Suprapubic skin (tissue), 4 donors: ENCODE results near the gene TAF10. TPM values are rescaled to one million over a fixed set of nuclear protein-coding genes. Genes with fewer than 3 reads are reported as not detected.

Source experiments
- DNase-seq, 2 donors: peaks; one replicate each; pipeline ENCODE4 v3.0.0-alpha.2; 2019; ENCODE audit warnings: low spot score in 2 of 2
- H3K27ac ChIP-seq: fragments of 200-600 bp; sonication (generic); one replicate; pipeline ENCODE4 v1.5.1; 2019
- H3K27me3 ChIP-seq: fragments of 200-600 bp; sonication (generic); one replicate; pipeline ENCODE4 v1.5.1; 2019
- H3K36me3 ChIP-seq: fragments of 200-600 bp; sonication (generic); one replicate; pipeline ENCODE4 v1.5.1; 2019
- H3K4me1 ChIP-seq: fragments of 200-600 bp; sonication (generic); one replicate; pipeline ENCODE4 v1.5.1; 2019
- H3K4me3 ChIP-seq: fragments of 200-600 bp; sonication (generic); one replicate; pipeline ENCODE4 v1.5.1; 2019; ENCODE audit warnings: mild to moderate bottlenecking
- H3K9me3 ChIP-seq: fragments of 200-600 bp; sonication (generic); one replicate; pipeline ENCODE4 v1.5.1; 2019
- CTCF ChIP-seq, 2 donors: fragments of 200-600 bp in 1 of 2; fragments of 450-650 bp in 1 of 2; sonication (generic) in 1 of 2; IDR thresholded peaks; one replicate each; pipeline ENCODE4 v1.5.1; 2016 to 2019; ENCODE audit warnings: antibody characterized with exemption in 2 of 2, mild to moderate bottlenecking in 1 of 2, moderate library complexity in 1 of 2
- EP300 ChIP-seq: sonication (generic); formaldehyde crosslinking; IDR thresholded peaks from one replicate; pipeline ENCODE4 v1.6.1; 2017; ENCODE audit warnings: antibody characterized with exemption
- POLR2A ChIP-seq, 2 donors: fragments of 450-650 bp; IDR thresholded peaks; one replicate each; pipeline ENCODE4 v1.6.1; 2017; ENCODE audit warnings: antibody characterized with exemption in 2 of 2, mild to moderate bottlenecking in 2 of 2, moderate library complexity in 2 of 2
- POLR2AphosphoS5 ChIP-seq, 3 donors: sonication (generic); formaldehyde crosslinking; IDR thresholded peaks; one replicate each; pipeline ENCODE4 v1.6.1; 2017; ENCODE audit warnings: antibody characterized with exemption in 3 of 3
- WGBS: methylation state at CpG from one replicate; pipeline ENCODE4 v1.1.5; 2018; 5-methylcytosine and 5-hydroxymethylcytosine counted together
- total RNA-seq, 4 donors: library from RNA; depleted of rRNA; stranded (reverse); fragments of >200 nt; gene quantifications; one replicate each; pipeline ENCODE4 v1.1.0, GENCODE V29; 2016

The TAF10 gene
- total RNA-seq, 4 donors from 2014 or later: 24.1 to 54.5 (median 40.1) TPM

GRCh38 chr11:6576471-6577373, 35.3 kb downstream of the TAF10 start:
- DNase-seq: no peak
- H3K36me3 ChIP-seq: no peaks in the 10 kb centered on the region
- peak overlapping the region; percentile 51 for H3K27ac ChIP-seq
- WGBS: 50% methylated on average over 5 of the region's 6 CpGs
- H3K9me3 ChIP-seq: no peaks in the 10 kb centered on the region
- TF ChIP-seq CTCF (IDR thresholded peaks at IDR 0.05) (no peak), POLR2A (IDR thresholded peaks at IDR 0.05) (no peak), POLR2AphosphoS5 (IDR thresholded peaks at IDR 0.05) (no peak), EP300 (no peak)
- H3K27me3 ChIP-seq: no peaks in the 10 kb centered on the region
- H3K4me3 ChIP-seq: no peak overlapping the region
- peaks cover 11% of the 10 kb centered on the region for H3K4me1 ChIP-seq

GRCh38 chr11:6574816-6575715, 37.0 kb downstream of the TAF10 start:
- no peak overlapping the region for H3K27ac ChIP-seq
- no peak for TF ChIP-seq POLR2AphosphoS5 (IDR thresholded peaks at IDR 0.05)
- TF ChIP-seq EP300: no peak
- no peak for TF ChIP-seq POLR2A (IDR thresholded peaks at IDR 0.05)
- no peak for TF ChIP-seq CTCF (IDR thresholded peaks at IDR 0.05)
- H3K4me1 ChIP-seq: peaks cover 11% of the 10 kb centered on the region
- no peaks in the 10 kb centered on the region for H3K9me3 ChIP-seq
- H3K36me3 ChIP-seq: peaks cover 10% of the 10 kb centered on the region
- no peak overlapping the region for H3K4me3 ChIP-seq
- H3K27me3 ChIP-seq: no peaks in the 10 kb centered on the region
- 83% methylated on average over 6 of the region's 6 CpGs for WGBS
- no peak for DNase-seq

- TF ChIP-seq POLR2AphosphoS5 (IDR thresholded peaks at IDR 0.05): no peak
- TF ChIP-seq POLR2A (IDR thresholded peaks at IDR 0.05): no peak
- no peak for TF ChIP-seq CTCF (IDR thresholded peaks at IDR 0.05)
- no peak for TF ChIP-seq EP300
- Histone ChIP-seq H3K27me3 (no peaks in the 10 kb centered on the region), H3K27ac (no peak overlapping the region), H3K9me3 (no peaks in the 10 kb centered on the region), H3K4me1 (peaks cover 17% of the 10 kb centered on the region), H3K4me3 (no peak overlapping the region), H3K36me3 (peaks cover 10% of the 10 kb centered on the region)
- no peak for DNase-seq
- 56% methylated on average over 2 of the region's 2 CpGs for WGBS
These were observed 39.8 kb downstream of the TAF10 start for GRCh38 chr11:6572215-6572614.

- Histone ChIP-seq H3K9me3 (no peaks in the 10 kb centered on the region), H3K4me1 (peaks cover 10% of the 10 kb centered on the region)
- 63% methylated on average over 20 of the region's 22 CpGs for WGBS
These were observed 40.5 kb downstream of the TAF10 start for GRCh38 chr11:6571434-6572008.

More at GRCh38 chr11:6571434-6572008, 40.5 kb downstream of the TAF10 start:
- DNase-seq: no peak
- Histone ChIP-seq H3K27ac (no peak overlapping the region), H3K36me3 (peaks cover 10% of the 10 kb centered on the region), H3K27me3 (no peaks in the 10 kb centered on the region), H3K4me3 (no peak overlapping the region)
- no peak for TF ChIP-seq POLR2AphosphoS5 (IDR thresholded peaks at IDR 0.05)
- TF ChIP-seq POLR2A (IDR thresholded peaks at IDR 0.05): no peak
- no peak for TF ChIP-seq CTCF (IDR thresholded peaks at IDR 0.05)
- no peak for TF ChIP-seq EP300
